ENCODE measurements around the gene NUTF2. TPM values are rescaled to one million over a fixed set of nuclear protein-coding genes. Genes with fewer than 3 reads are reported as not detected.

Gene NUTF2
- 10 to 100 TPM; 25.8 to 51.4 (median 36.5) TPM for total RNA-seq
- 10 to 100 TPM; 63.0 to 69.1 TPM for polyA plus RNA-seq

- DNase-seq: peak; percentile 95 to 98 (median 96)
- Histone ChIP-seq H3K36me3 (no peaks in the 10 kb centered on the region), H3K4me1 (peaks cover 14 to 33% (median 19%) of the 10 kb centered on the region in 3 donors), H3K9me3 (no peaks in the 10 kb centered on the region), H3K27me3 (no peaks in the 10 kb centered on the region), H3K27ac (peak within 1 kb of the TSS; percentile 92 to 97 (median 92)), H3K4me3 (peak within 1 kb of the TSS; percentile 73 to 100 (median 88))
- no peak for TF ChIP-seq CTCF (IDR thresholded peaks at IDR 0.05)
- intact Hi-C loops (cut with DNase I): no loop called here
- 0 to 1% methylated on average over 43 to 57 of the region's 57 CpGs for WGBS, 2 donors
- peak; percentile 82 to 88 (median 84) for ATAC-seq
- no peak for FAIRE-seq
These were observed at the start of gene NUTF2 for GRCh38 chr16:67846320-67847063. NUTF2 (plus strand) TSS chr16:67846933; CDS start chr16:67865131, 18,198 bp downstream.

DNA sequence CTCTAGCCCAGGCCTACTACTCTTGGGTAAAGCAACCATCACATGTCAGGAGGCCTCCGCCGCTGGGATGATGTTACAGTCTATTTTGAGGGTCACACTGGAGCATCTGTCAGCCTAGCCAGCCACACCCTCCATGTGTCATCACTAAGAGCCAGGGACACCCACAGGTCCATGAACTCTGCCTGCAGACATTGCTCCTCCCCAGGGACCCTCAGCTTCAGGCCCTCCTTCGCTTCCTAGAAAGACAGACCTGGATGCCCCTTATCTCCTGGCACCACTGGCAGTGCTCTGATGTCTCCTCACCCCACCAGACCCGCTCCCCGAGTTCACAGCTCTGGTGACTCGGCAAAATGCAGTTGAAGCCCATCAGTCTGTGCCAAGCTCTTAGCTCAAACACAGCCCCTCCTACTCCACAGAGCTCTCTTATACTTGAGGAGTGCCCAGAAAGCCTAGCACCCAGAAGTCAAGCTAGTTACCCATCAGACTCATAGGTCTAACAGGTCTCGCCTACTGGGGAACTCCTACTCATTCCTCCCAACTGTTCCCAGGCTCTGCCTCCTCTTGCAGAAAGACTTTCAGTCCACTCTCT is 46.3 kb upstream of the NUTF2 start:
- FAIRE-seq (no peak), DNase-seq (no peak), ATAC-seq (no peak)
- no peaks in the 10 kb centered on the region for H3K27me3 ChIP-seq
- no peak overlapping the region for H3K27ac ChIP-seq
- WGBS, 2 donors: 86 to 87% methylated on average over 7 of the region's 7 CpGs
- intact Hi-C loops (cut with DNase I): no loop called here
- no peaks in the 10 kb centered on the region for H3K36me3 ChIP-seq
- no peak overlapping the region for H3K4me3 ChIP-seq
- TF ChIP-seq CTCF (IDR thresholded peaks at IDR 0.05): no peak
- no peaks in the 10 kb centered on the region for H3K9me3 ChIP-seq
- peaks cover 6 to 10% (median 10%) of the 10 kb centered on the region in 3 donors for H3K4me1 ChIP-seq

DNA sequence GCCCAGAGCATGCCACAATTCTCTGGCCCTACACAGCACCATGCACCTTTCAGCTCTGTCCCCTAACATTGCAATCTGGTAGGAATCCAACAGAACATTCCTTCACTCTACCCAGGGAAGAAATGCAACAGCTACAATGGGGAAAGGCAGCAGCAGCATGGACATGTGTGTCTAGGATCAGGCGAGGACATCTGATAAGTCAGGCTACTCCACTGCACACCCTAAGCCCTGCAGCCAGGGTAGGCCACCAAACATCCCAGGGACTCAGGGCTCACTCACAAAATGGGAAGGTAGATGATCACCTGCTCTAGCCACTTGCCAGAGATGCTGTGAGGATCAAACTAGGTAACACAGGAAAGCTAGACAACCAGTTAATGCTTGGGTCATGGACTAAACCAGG is 45.5 kb upstream of the NUTF2 start:
- H3K27me3 ChIP-seq: no peaks in the 10 kb centered on the region
- H3K4me1 ChIP-seq: peaks cover 8 to 12% (median 11%) of the 10 kb centered on the region in 3 donors
- H3K4me3 ChIP-seq: no peak overlapping the region
- ATAC-seq (no peak), FAIRE-seq (no peak), DNase-seq (no peak)
- H3K27ac ChIP-seq: no peak overlapping the region
- no peaks in the 10 kb centered on the region for H3K36me3 ChIP-seq
- H3K9me3 ChIP-seq: no peaks in the 10 kb centered on the region
- WGBS, 2 donors: 73 to 83% methylated on average over 1 of the region's 1 CpG
- intact Hi-C loops (cut with DNase I): no loop called here
- no peak for TF ChIP-seq CTCF (IDR thresholded peaks at IDR 0.05)

- 91 to 100% methylated on average over 2 of the region's 2 CpGs for WGBS, 2 donors
- intact Hi-C loops (cut with DNase I): no loop called here
- Histone ChIP-seq H3K27me3 (no peaks in the 10 kb centered on the region), H3K9me3 (no peaks in the 10 kb centered on the region), H3K36me3 (no peaks in the 10 kb centered on the region), H3K4me3 (no peak overlapping the region), H3K4me1 (peaks cover 8 to 12% (median 11%) of the 10 kb centered on the region in 3 donors), H3K27ac (no peak overlapping the region)
- no peak for TF ChIP-seq CTCF (IDR thresholded peaks at IDR 0.05)
- ATAC-seq (no peak), FAIRE-seq (no peak), DNase-seq (no peak)
These were observed 44.9 kb upstream of the NUTF2 start for GRCh38 chr16:67801883-67802282.

DNA sequence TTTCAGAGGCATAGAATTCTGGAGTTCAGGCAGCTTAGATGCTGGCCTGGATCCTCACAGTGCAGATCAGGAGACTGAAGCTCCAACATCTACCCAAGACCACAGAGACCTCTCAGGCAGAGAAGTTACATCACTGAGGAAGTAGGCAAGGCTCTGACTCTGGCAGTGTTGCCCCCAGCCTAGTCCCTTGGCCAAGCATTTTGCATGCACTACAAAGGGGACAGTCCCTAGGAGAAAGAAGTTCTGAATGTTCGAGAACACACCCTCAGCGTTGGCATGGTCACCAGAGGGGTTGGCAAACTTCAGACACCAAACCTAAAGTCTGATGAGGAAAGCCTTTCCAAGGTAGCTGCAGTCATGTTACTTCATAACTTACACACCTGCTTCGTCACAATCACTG is 42.8 kb upstream of the NUTF2 start:
- no peaks in the 10 kb centered on the region for H3K27me3 ChIP-seq
- H3K36me3 ChIP-seq: no peaks in the 10 kb centered on the region
- no peak overlapping the region for H3K27ac ChIP-seq
- no peaks in the 10 kb centered on the region for H3K9me3 ChIP-seq
- no peak for TF ChIP-seq CTCF (IDR thresholded peaks at IDR 0.05)
- DNase-seq: no peak
- WGBS, 2 donors: 94 to 97% methylated on average over 3 of the region's 3 CpGs
- no peak overlapping the region for H3K4me3 ChIP-seq
- peaks cover 8 to 12% (median 11%) of the 10 kb centered on the region in 3 donors for H3K4me1 ChIP-seq
- FAIRE-seq: no peak
- intact Hi-C loops (cut with DNase I): no loop called here
- no peak for ATAC-seq

All from pancreas (tissue), 10 donors.